IMR-90 (cell line): Measurements from ENCODE around the gene SP140. TPM values are rescaled to one million over a fixed set of nuclear protein-coding genes. Genes with fewer than 3 reads are reported as not detected.

Experiments
- ATAC-seq: fragments of 200-7000 bp; cut with Tn5 transposase; 2 replicates; pipeline ENCODE4 v1.9.1; 2020; ENCODE audit warnings: low read depth, mild to moderate bottlenecking, moderate library complexity
- BruUV-seq: library from RNA; stranded (reverse); fragments of 400-500 nt; replicated peaks from 2 replicates; lab custom pipeline; 2021; lab: Mats Ljungman, UMichigan
- CTCF ChIA-PET: fragments of 300-600 bp; formaldehyde crosslinking; extraction: SDS; loops from one replicate; lab custom pipeline; 2021; ENCODE audit warnings: antibody characterized with exemption; lab: Yijun Ruan, JAX
- POLR2A ChIA-PET: fragments of 300-600 bp; sonication (Branson Sonifier 250); formaldehyde crosslinking; loops from one replicate; lab custom pipeline; 2022; ENCODE audit warnings: antibody characterized with exemption; ENCODE audit not compliant: unreplicated experiment; lab: Charles Lee
- DNase-seq: peaks from one replicate; pipeline ENCODE4 v3.0.0; 2013
- H2AFZ ChIP-seq: replicated peaks from 2 replicates; pipeline ENCODE3; 2013; ENCODE audit warnings: low read length, mild to moderate bottlenecking; ENCODE audit not compliant: poor library complexity
- H2AK5ac ChIP-seq: 2 replicates; pipeline ENCODE4 v1.6.1; 2013; ENCODE audit warnings: low read depth, low read length, inconsistent platforms
- H2AK9ac ChIP-seq: replicated peaks from 2 replicates; pipeline ENCODE3; 2013; ENCODE audit warnings: mild to moderate bottlenecking, low read depth, low read length, moderate library complexity; ENCODE audit not compliant: poor library complexity
- H2BK120ac ChIP-seq: 2 replicates; pipeline ENCODE4 v1.6.1; 2013; ENCODE audit warnings: low read depth, low read length, inconsistent platforms
- H2BK15ac ChIP-seq: 3 replicates; pipeline ENCODE4 v1.6.1; 2013; ENCODE audit warnings: low read depth, low read length, inconsistent platforms
- H2BK20ac ChIP-seq: 2 replicates; pipeline ENCODE4 v1.6.1; 2013; ENCODE audit warnings: low read depth, mild to moderate bottlenecking, inconsistent platforms, low read length, moderate library complexity
- H2BK5ac ChIP-seq: 2 replicates; pipeline ENCODE4 v1.6.1; 2013; ENCODE audit warnings: mild to moderate bottlenecking, low read depth, low read length, inconsistent platforms; ENCODE audit not compliant: poor library complexity, severe bottlenecking
- H3K14ac ChIP-seq: replicated peaks from 2 replicates; pipeline ENCODE4 v1.6.1; 2013; ENCODE audit warnings: low read depth, low read length, inconsistent platforms
- H3K18ac ChIP-seq: 2 replicates; pipeline ENCODE4 v1.6.1; 2013; ENCODE audit warnings: low read depth, low read length, control low read depth
- H3K23ac ChIP-seq: 2 replicates; pipeline ENCODE4 v1.6.1; 2013; ENCODE audit warnings: low read depth, low read length, inconsistent platforms
- H3K27ac ChIP-seq: 2 replicates; pipeline ENCODE4 v1.5.1; 2013; ENCODE audit warnings: mild to moderate bottlenecking, control low read depth, low read length; ENCODE audit not compliant: insufficient read depth
- H3K27me3 ChIP-seq: 2 replicates; pipeline ENCODE4 v1.6.1; 2013; ENCODE audit warnings: low read length; ENCODE audit not compliant: control insufficient read depth, insufficient read depth
- H3K36me3 ChIP-seq: 2 replicates; pipeline ENCODE4 v1.6.1; 2013; ENCODE audit warnings: low read length, mixed read lengths; ENCODE audit not compliant: control insufficient read depth, insufficient read depth
- H3K4ac ChIP-seq: 2 replicates; pipeline ENCODE4 v1.6.1; 2013; ENCODE audit warnings: low read depth, low read length, inconsistent platforms
- H3K4me1 ChIP-seq: 2 replicates; pipeline ENCODE4 v1.6.1; 2013; ENCODE audit warnings: low read length, mixed read lengths; ENCODE audit not compliant: control insufficient read depth, insufficient read depth
- H3K4me2 ChIP-seq: 2 replicates; pipeline ENCODE4 v1.6.1; 2013; ENCODE audit warnings: low read depth, mild to moderate bottlenecking, control low read depth, low read length, moderate library complexity
- H3K4me3 ChIP-seq: 2 replicates; pipeline ENCODE4 v1.5.1; 2013; ENCODE audit warnings: low read depth, mild to moderate bottlenecking, control low read depth, low read length, moderate library complexity; ENCODE audit not compliant: insufficient read depth
- H3K56ac ChIP-seq: 2 replicates; pipeline ENCODE4 v1.6.1; 2013; ENCODE audit warnings: low read length, inconsistent platforms; ENCODE audit not compliant: insufficient read depth; ENCODE audit errors: extremely low read depth
- H3K79me1 ChIP-seq, 2 experiments: 2 replicates each; pipeline ENCODE4 v1.6.1; 2013; ENCODE audit warnings: low read length in 2 of 2, inconsistent platforms in 1 of 2, low read depth in 1 of 2
- H3K9ac ChIP-seq: 2 replicates; pipeline ENCODE4 v1.6.1; 2013; ENCODE audit warnings: low read depth, low read length, control low read depth
- H3K9me1 ChIP-seq: 2 replicates; pipeline ENCODE4 v1.6.1; 2013; ENCODE audit warnings: low read length, inconsistent platforms; ENCODE audit not compliant: insufficient read depth
- H3K9me3 ChIP-seq: 2 replicates; pipeline ENCODE4 v1.6.1; 2013; ENCODE audit warnings: low read length; ENCODE audit not compliant: control insufficient read depth, insufficient read depth
- H4K20me1 ChIP-seq: 2 replicates; pipeline ENCODE4 v1.6.1; 2013; ENCODE audit warnings: low read length, inconsistent platforms; ENCODE audit not compliant: insufficient read depth
- H4K5ac ChIP-seq: 2 replicates; pipeline ENCODE4 v1.6.1; 2013; ENCODE audit warnings: mild to moderate bottlenecking, low read depth, low read length, control low read depth
- H4K8ac ChIP-seq, 2 experiments: 2 replicates each; pipeline ENCODE4 v1.6.1; 2013; ENCODE audit warnings: low read depth in 2 of 2, low read length in 2 of 2, control low read depth in 1 of 2, inconsistent platforms in 1 of 2
- H4K91ac ChIP-seq: 2 replicates; pipeline ENCODE4 v1.6.1; 2013; ENCODE audit warnings: low read depth, low read length, inconsistent platforms; ENCODE audit not compliant: insufficient read depth
- BHLHE40 ChIP-seq: fragments of 150-350 bp; IDR thresholded peaks from 2 replicates; pipeline ENCODE4 v1.6.1; 2016; ENCODE audit warnings: mild to moderate bottlenecking, low read depth, low read length
- CEBPB ChIP-seq: IDR thresholded peaks from 2 replicates; pipeline ENCODE4 v1.6.1; 2012; ENCODE audit warnings: low read depth, low read length, improper control_type of control experiment
- CHD1 ChIP-seq: IDR thresholded peaks from 2 replicates; pipeline ENCODE4 v1.6.1; 2012; ENCODE audit warnings: low read depth, low read length, improper control_type of control experiment
- CTCF ChIP-seq: conservative IDR thresholded peaks from 2 replicates; pipeline ENCODE4 v1.5.1; 2012; ENCODE audit warnings: mild to moderate bottlenecking, low read depth, low read length, improper control_type of control experiment
- ELK1 ChIP-seq: fragments of 150-350 bp; IDR thresholded peaks from 2 replicates; pipeline ENCODE4 v1.6.1; 2016; ENCODE audit warnings: low read depth, mild to moderate bottlenecking, low read length, moderate library complexity, borderline replicate concordance
- FOS ChIP-seq: fragments of 150-350 bp; IDR thresholded peaks from 2 replicates; pipeline ENCODE4 v1.6.1; 2016; ENCODE audit warnings: low read depth, low read length
- MAFK ChIP-seq: IDR thresholded peaks from 2 replicates; pipeline ENCODE4 v1.6.1; 2012; ENCODE audit warnings: low read depth, low read length, improper control_type of control experiment
- MAZ ChIP-seq: IDR thresholded peaks from 2 replicates; pipeline ENCODE4 v1.6.1; 2012; ENCODE audit warnings: low read depth, mild to moderate bottlenecking, low read length, improper control_type of control experiment, moderate library complexity, borderline replicate concordance
- MXI1 ChIP-seq: IDR thresholded peaks from 2 replicates; pipeline ENCODE4 v1.6.1; 2012; ENCODE audit warnings: low read depth, mild to moderate bottlenecking, low read length, moderate library complexity, borderline replicate concordance
- NFE2L2 ChIP-seq: fragments of 150-350 bp; IDR thresholded peaks from 2 replicates; pipeline ENCODE4 v1.6.1; 2016; ENCODE audit warnings: low read depth, mild to moderate bottlenecking, low read length
- POLR2A ChIP-seq: IDR thresholded peaks from 2 replicates; pipeline ENCODE4 v1.6.1; 2012; ENCODE audit warnings: mild to moderate bottlenecking, low read depth, low read length
- RAD21 ChIP-seq: IDR thresholded peaks from 2 replicates; pipeline ENCODE4 v1.6.1; 2012; ENCODE audit warnings: low read length, improper control_type of control experiment
- RCOR1 ChIP-seq: IDR thresholded peaks from 2 replicates; pipeline ENCODE4 v1.6.1; 2012; ENCODE audit warnings: mild to moderate bottlenecking, low read length, improper control_type of control experiment; ENCODE audit not compliant: insufficient replicate concordance
- RFX5 ChIP-seq: IDR thresholded peaks from 2 replicates; pipeline ENCODE4 v1.8.0; 2012; ENCODE audit warnings: low read depth, mild to moderate bottlenecking, low read length, moderate library complexity
- SMC3 ChIP-seq: fragments of 150-350 bp; IDR thresholded peaks from 2 replicates; pipeline ENCODE4 v1.6.1; 2016; ENCODE audit warnings: low read depth, mild to moderate bottlenecking, antibody characterized with exemption, low read length, moderate library complexity
- USF2 ChIP-seq: fragments of 150-350 bp; IDR thresholded peaks from 2 replicates; pipeline ENCODE4 v1.6.1; 2017; ENCODE audit warnings: mild to moderate bottlenecking, antibody characterized with exemption, low read length, low read depth
- WGBS, 2 experiments: methylation state at CpG; one replicate each; pipeline versions ENCODE4 v1.1.5 to v1.1.7; 2013; ENCODE audit warnings: missing lambda C conversion rate in 2 of 2; ENCODE audit not compliant: insufficient read length in 1 of 2; ENCODE audit errors: extremely low coverage in 2 of 2; 5-methylcytosine and 5-hydroxymethylcytosine counted together
- dilution Hi-C: fragments of 300-500 bp; cut with HindIII; formaldehyde crosslinking; loops from one replicate; pipeline ENCODE4 v1.14.3; 2018; ENCODE audit warnings: low sequenced_read_pairs; ENCODE audit not compliant: unreplicated experiment
- in situ Hi-C: fragments of 300-500 bp; cut with MboI; formaldehyde crosslinking; loops from 3 replicates; pipeline ENCODE4 v1.14.3; 2019; ENCODE audit warnings: low sequenced_read_pairs, inconsistent platforms, mixed read lengths
- intact Hi-C: fragments of 100-400 bp; cut with micrococcal nuclease; formaldehyde crosslinking; loops from 2 replicates; pipeline ENCODE4 v1.10.0; 2022
- polyA plus RNA-seq, 3 experiments: library from polyadenylated mRNA; depleted of rRNA; stranded (reverse); fragments of >200 nt; gene quantifications; 2 replicates each; pipeline ENCODE4 v1.2.3, GENCODE V29; 2012; ENCODE audit warnings: low replicate concordance in 1 of 3
- total RNA-seq: library from RNA; depleted of rRNA; stranded (reverse); fragments of >200 nt; gene quantifications from 2 replicates; pipeline ENCODE4 v1.2.3, GENCODE V29; 2012

SP140 gene
- total and polyA plus RNA-seq, 2 of the 4 experiments (the other 2 are of a cell fraction): 1.4 TPM

GRCh38 chr2:230267556-230267955 lies 42.0 kb downstream of the SP140 start:
- DNase-seq (no peak), ATAC-seq (no peak)
- intact Hi-C loops (no loop called here), in situ Hi-C loops (no loop called here), dilution Hi-C loops (no loop called here)
- no peak overlapping the region for H3K56ac ChIP-seq
- H3K79me1 ChIP-seq: no peaks in the 10 kb centered on the region
- H3K9me3 ChIP-seq: no peaks in the 10 kb centered on the region
- no peaks in the 10 kb centered on the region for H3K4me1 ChIP-seq
- H3K9me1 ChIP-seq: no peaks in the 10 kb centered on the region
- no peak overlapping the region for H3K23ac ChIP-seq
- WGBS, 2 experiments: no CpG with 5 or more reads among the region's 3 CpGs
- TF ChIP-seq CTCF: no peak
- TF ChIP-seq MAZ: no peak
- no peak for TF ChIP-seq RAD21
- no peak for TF ChIP-seq BHLHE40
- no peak for TF ChIP-seq RCOR1
- TF ChIP-seq POLR2A: no peak
- TF ChIP-seq CHD1: no peak
- no peak for TF ChIP-seq CEBPB
- TF ChIP-seq MAFK: no peak
- no peak for TF ChIP-seq NFE2L2
- TF ChIP-seq MXI1: no peak
- TF ChIP-seq USF2: no peak
- no peak for TF ChIP-seq RFX5
- no peak for TF ChIP-seq SMC3
- no peak for TF ChIP-seq FOS
- TF ChIP-seq ELK1: no peak
- H4K5ac ChIP-seq: no peak overlapping the region
- no peak overlapping the region for H3K14ac ChIP-seq
- no peak overlapping the region for H2AFZ ChIP-seq
- H3K4me2 ChIP-seq: no peak overlapping the region
- no peak overlapping the region for H3K27ac ChIP-seq
- no peak overlapping the region for H2AK5ac ChIP-seq
- no peaks in the 10 kb centered on the region for H4K20me1 ChIP-seq
- H3K36me3 ChIP-seq: no peaks in the 10 kb centered on the region
- no peak overlapping the region for H4K91ac ChIP-seq
- H2BK120ac ChIP-seq: no peak overlapping the region
- ChIA-PET CTCF (no interaction called here), POLR2A (no interaction called here)
- H3K9ac ChIP-seq: no peak overlapping the region
- H4K8ac ChIP-seq: no peak overlapping the region
- no TSS peak for BruUV-seq
- H3K4me3 ChIP-seq: no peak overlapping the region
- H2BK15ac ChIP-seq: no peak overlapping the region
- H2BK5ac ChIP-seq: no peak overlapping the region
- H2AK9ac ChIP-seq: no peak overlapping the region
- H3K18ac ChIP-seq: no peak overlapping the region
- H2BK20ac ChIP-seq: no peak overlapping the region
- no peaks in the 10 kb centered on the region for H3K27me3 ChIP-seq
- no peak overlapping the region for H3K4ac ChIP-seq
